H1 (cell line): ENCODE measurements around the gene MACC1. TPM values are rescaled to one million over a fixed set of nuclear protein-coding genes. Genes with fewer than 3 reads are reported as not detected.

ENCODE experiments used
- CTCF ChIA-PET: fragments of 300-600 bp; sonication (Branson Sonifier 250); formaldehyde crosslinking; loops from one replicate; lab custom pipeline; 2021; ENCODE audit not compliant: partially characterized antibody; lab: Charles Lee
- POLR2A ChIA-PET: fragments of 300-600 bp; sonication (Branson Sonifier 250); formaldehyde crosslinking; loops from one replicate; lab custom pipeline; 2021; ENCODE audit warnings: inconsistent platforms; ENCODE audit not compliant: partially characterized antibody; lab: Charles Lee
- DNase-seq, 2 experiments: peaks; one replicate each; pipeline versions ENCODE4 v3.0.0 to v3.0.0-alpha.2; 2010 to 2022; ENCODE audit warnings: low spot score in 2 of 2, low read depth in 1 of 2, mixed read lengths in 1 of 2
- FAIRE-seq: peaks from 2 replicates; lab custom pipeline; 2011; peaks lifted over from hg19 to GRCh38; lab: Jason Lieb, UNC
- H2AFZ ChIP-seq: 2 replicates; pipeline ENCODE4 v1.8.1; 2012; ENCODE audit warnings: low read length, inconsistent platforms
- H2AK5ac ChIP-seq: 2 replicates; pipeline ENCODE4 v1.6.1; 2013; ENCODE audit warnings: low read depth, low read length
- H2BK120ac ChIP-seq: replicated peaks from 2 replicates; pipeline ENCODE3; 2013; ENCODE audit warnings: low read depth, low read length, inconsistent platforms
- H2BK12ac ChIP-seq: 2 replicates; pipeline ENCODE4 v1.6.1; 2013; ENCODE audit warnings: low read depth, low read length
- H2BK15ac ChIP-seq: 2 replicates; pipeline ENCODE4 v1.6.1; 2013; ENCODE audit warnings: low read length
- H2BK20ac ChIP-seq: 2 replicates; pipeline ENCODE4 v1.6.1; 2013; ENCODE audit warnings: low read length
- H2BK5ac ChIP-seq: 2 replicates; pipeline ENCODE4 v1.6.1; 2013; ENCODE audit warnings: low read depth, low read length
- H3K14ac ChIP-seq: 2 replicates; pipeline ENCODE4 v1.6.1; 2013; ENCODE audit warnings: inconsistent platforms; ENCODE audit not compliant: insufficient read length
- H3K18ac ChIP-seq: 2 replicates; pipeline ENCODE4 v1.6.1; 2013; ENCODE audit warnings: low read length; ENCODE audit errors: extremely low read depth
- H3K23ac ChIP-seq: 2 replicates; pipeline ENCODE4 v1.6.1; 2013; ENCODE audit warnings: inconsistent platforms; ENCODE audit not compliant: insufficient read length
- H3K23me2 ChIP-seq: 2 replicates; pipeline ENCODE4 v1.6.1; 2013; ENCODE audit warnings: low read depth, low read length
- H3K27ac ChIP-seq: 2 replicates; pipeline ENCODE4 v1.6.1; 2011; ENCODE audit warnings: low read depth, low read length, inconsistent platforms
- H3K27me3 ChIP-seq, 4 experiments: replicated peaks in 1 of 4; 1 replicate in 1 of 4; 2 replicates in 3 of 4; pipeline versions ENCODE4 v1.6.1 to v1.8.1; 2011 to 2013; ENCODE audit warnings: low read length in 3 of 4, mild to moderate bottlenecking in 3 of 4, inconsistent platforms in 2 of 4, mixed read lengths in 2 of 4, moderate library complexity in 1 of 4; ENCODE audit not compliant: control insufficient read depth in 3 of 4, insufficient read depth in 3 of 4; ENCODE audit errors: extremely low read depth in 1 of 4
- H3K36me3 ChIP-seq, 4 experiments: 2 replicates each; pipeline versions ENCODE4 v1.6.1 to v1.8.1; 2011 to 2013; ENCODE audit warnings: mild to moderate bottlenecking in 4 of 4, low read length in 3 of 4, moderate library complexity in 2 of 4, control low read depth in 1 of 4, inconsistent platforms in 1 of 4; ENCODE audit not compliant: insufficient read depth in 4 of 4, control insufficient read depth in 2 of 4
- H3K4ac ChIP-seq: replicated peaks from 2 replicates; pipeline ENCODE3; 2013; ENCODE audit warnings: low read length, low read depth, mixed read lengths, inconsistent platforms; ENCODE audit not compliant: insufficient read length
- H3K4me1 ChIP-seq, 4 experiments: replicated peaks in 1 of 4; 1 replicate in 1 of 4; 2 replicates in 3 of 4; pipeline versions ENCODE4 v1.6.1 to v1.8.1; 2011 to 2013; ENCODE audit warnings: low read length in 3 of 4, inconsistent platforms in 2 of 4, mixed read lengths in 1 of 4; ENCODE audit not compliant: insufficient read depth in 4 of 4, control insufficient read depth in 3 of 4
- H3K4me2 ChIP-seq, 2 experiments: 2 replicates each; pipeline versions ENCODE4 v1.6.1 to v1.8.1; 2011 to 2013; ENCODE audit warnings: low read depth in 2 of 2, low read length in 2 of 2, control low read depth in 1 of 2, inconsistent platforms in 1 of 2, mild to moderate bottlenecking in 1 of 2; ENCODE audit not compliant: insufficient read depth in 1 of 2
- H3K4me3 ChIP-seq, 4 experiments: fragments of 200-600, 300-600 bp in 1 of 4; sonication (generic), shearing (Covaris generic), sonication (Bioruptor Twin) in 1 of 4; 2 replicates each; pipeline versions ENCODE4 v1.5.1 to v1.8.1; 2011 to 2016; ENCODE audit warnings: low read length in 4 of 4, low read depth in 3 of 4, control low read depth in 2 of 4, inconsistent platforms in 2 of 4, mild to moderate bottlenecking in 2 of 4, mixed read lengths in 1 of 4, moderate library complexity in 1 of 4; ENCODE audit not compliant: insufficient read depth in 2 of 4; ENCODE audit errors: extremely low read depth in 1 of 4
- H3K56ac ChIP-seq: replicated peaks from 2 replicates; pipeline ENCODE3; 2013; ENCODE audit warnings: low read depth, mild to moderate bottlenecking, mixed read lengths, low read length, inconsistent platforms; ENCODE audit not compliant: insufficient read length
- H3K79me1 ChIP-seq: 2 replicates; pipeline ENCODE4 v1.6.1; 2013; ENCODE audit warnings: low read depth, low read length, control low read depth
- H3K79me2 ChIP-seq, 2 experiments: 2 replicates each; pipeline versions ENCODE4 v1.6.1 to v1.8.1; 2012 to 2013; ENCODE audit warnings: low read length in 2 of 2, mild to moderate bottlenecking in 2 of 2, inconsistent platforms in 1 of 2; ENCODE audit not compliant: insufficient read depth in 2 of 2, control insufficient read depth in 1 of 2
- H3K9ac ChIP-seq, 4 experiments: replicated peaks in 1 of 4; 1 replicate in 1 of 4; 2 replicates in 3 of 4; pipeline versions ENCODE4 v1.6.1 to v1.8.1; 2011 to 2013; ENCODE audit warnings: low read depth in 3 of 4, low read length in 3 of 4, control low read depth in 2 of 4, mild to moderate bottlenecking in 2 of 4, moderate library complexity in 2 of 4, inconsistent platforms in 1 of 4; ENCODE audit errors: extremely low read depth in 1 of 4
- H3K9me3 ChIP-seq, 2 experiments: 2 replicates each; pipeline versions ENCODE4 v1.6.1 to v1.8.1; 2012 to 2013; ENCODE audit warnings: mild to moderate bottlenecking in 2 of 2, moderate library complexity in 2 of 2, control low read depth in 1 of 2, inconsistent platforms in 1 of 2, low read depth in 1 of 2, low read length in 1 of 2, mixed read lengths in 1 of 2; ENCODE audit not compliant: insufficient read depth in 2 of 2
- H4K20me1 ChIP-seq, 2 experiments: replicated peaks in 1 of 2; 2 replicates each; pipeline versions ENCODE3 to v1.8.1; 2011 to 2013; ENCODE audit warnings: inconsistent platforms in 2 of 2, low read length in 2 of 2, mild to moderate bottlenecking in 1 of 2; ENCODE audit not compliant: insufficient read depth in 2 of 2, control insufficient read depth in 1 of 2
- H4K5ac ChIP-seq: 2 replicates; pipeline ENCODE4 v1.6.1; 2013; ENCODE audit warnings: low read length, low read depth, mixed read lengths, inconsistent platforms; ENCODE audit not compliant: insufficient read length
- H4K8ac ChIP-seq: 2 replicates; pipeline ENCODE4 v1.8.0; 2013; ENCODE audit warnings: mild to moderate bottlenecking, moderate library complexity, low read length, inconsistent platforms; ENCODE audit not compliant: insufficient read depth; ENCODE audit errors: extremely low read depth
- H4K91ac ChIP-seq: replicated peaks from 2 replicates; pipeline ENCODE3; 2013; ENCODE audit warnings: low read length, mixed read lengths, inconsistent platforms; ENCODE audit not compliant: insufficient read length
- FOSL1 ChIP-seq: IDR thresholded peaks from 2 replicates; pipeline ENCODE4 v1.6.1; 2011; ENCODE audit warnings: mild to moderate bottlenecking, low read depth, low read length, moderate library complexity; ENCODE audit not compliant: insufficient read depth
- KDM1A ChIP-seq: fragments of 200-600, 300-600 bp; sonication (generic); IDR thresholded peaks from 2 replicates; pipeline ENCODE4 v1.7.1; 2016; ENCODE audit warnings: mild to moderate bottlenecking, low read length, borderline replicate concordance
- KDM4A ChIP-seq: IDR thresholded peaks from one replicate; pipeline ENCODE4 v1.7.1; 2012; ENCODE audit warnings: low read depth, mild to moderate bottlenecking, moderate library complexity, low read length, inconsistent platforms; ENCODE audit not compliant: severe bottlenecking
- SP1 ChIP-seq: IDR thresholded peaks from 2 replicates; pipeline ENCODE4 v1.6.1; 2011; ENCODE audit warnings: low read depth, low read length
- TAF7 ChIP-seq: optimal IDR thresholded peaks from 2 replicates; pipeline ENCODE3; 2011; ENCODE audit warnings: low read depth, mild to moderate bottlenecking, inconsistent platforms, low read length, moderate library complexity, borderline replicate concordance
- WGBS, 2 experiments: shearing (Covaris generic) in 1 of 2; methylation state at CpG; one replicate each; pipeline versions ENCODE4 v1.1.6 to v1.1.7; 2013 to 2015; ENCODE audit warnings: low lambda C conversion rate in 2 of 2, mixed read lengths in 2 of 2, inconsistent platforms in 1 of 2, low coverage in 1 of 2, missing lambda C conversion rate in 1 of 2; ENCODE audit not compliant: insufficient replicate concordance in 2 of 2, insufficient coverage in 1 of 2, insufficient read length in 1 of 2; ENCODE audit errors: extremely low coverage in 1 of 2, missing lambda C conversion rate in 1 of 2; 5-methylcytosine and 5-hydroxymethylcytosine counted together
- polyA plus RNA-seq, 7 experiments: library from polyadenylated mRNA; depleted of rRNA in 3 of 7; stranded (reverse) in 5 of 7; unstranded in 2 of 7; fragments of >200 nt in 5 of 7; fragments of 200-250 nt in 2 of 7; gene quantifications; 1 replicate in 5 of 7; 2 replicates in 1 of 7; 4 replicates in 1 of 7; pipeline versions ENCODE4 v1.2.1 to v1.2.3, GENCODE V29; 2011 to 2013; ENCODE audit warnings: missing spikeins in 2 of 7, mixed read lengths in 2 of 7
- total RNA-seq: library from RNA; stranded (reverse); fragmentation: NEBNext Ultra II Directional; extraction: Animal tissue kit (Norgen Biotek cat#: 25700); gene quantifications from 2 replicates; pipeline ENCODE4 v1.2.1, GENCODE V29; 2021

Gene MACC1
- total and polyA plus RNA-seq, 2 of the 8 experiments (the other 6 are each of a cell fraction or from before 2014, with no cell fraction given): 2.0 to 17.2 TPM

GRCh38 chr7:20214921-20215669 lies 2.1 kb downstream of the MACC1 start:
- Histone ChIP-seq H2AK5ac (no peak overlapping the region), H3K9me3 (peaks cover 4% of the 10 kb centered on the region in 2 experiments; a peak in 3 of 4 replicates), H3K27ac (no peak overlapping the region), H3K56ac (no peak overlapping the region), H2AFZ (no peak overlapping the region), H2BK120ac (no peak overlapping the region), H4K8ac (no peak overlapping the region), H3K4me1 (peaks cover 0 to 8% (median 6%) of the 10 kb centered on the region in 4 experiments; a peak in 4 of 7 replicates), H3K14ac (no peak overlapping the region), H4K20me1 (no peaks in the 10 kb centered on the region), H2BK12ac (no peak overlapping the region), H2BK15ac (no peak overlapping the region), H3K23ac (no peak overlapping the region), H3K36me3 (no peaks in the 10 kb centered on the region), H2BK20ac (no peak overlapping the region), H2BK5ac (no peak overlapping the region), H3K79me1 (no peaks in the 10 kb centered on the region), H3K27me3 (no peaks in the 10 kb centered on the region), H3K18ac (no peak overlapping the region), H3K23me2 (no peaks in the 10 kb centered on the region), H3K9ac (no peak overlapping the region), H3K79me2 (0 out of 4 replicates have a peak, but pooled peaks cover 0 to 15% of the 10 kb centered on the region in 2 experiments), H3K4ac (no peak overlapping the region), H3K4me2 (no peak overlapping the region), H4K91ac (no peak overlapping the region), H4K5ac (no peak overlapping the region), H3K4me3 (no peak overlapping the region)
- ChIA-PET CTCF (interaction anchor here (1.4 to 1.6 kb wide), 2 partner anchors 42 to 86 kb away, joined by 3 to 5 read pairs; no protein-coding TSS in a partner anchor), POLR2A (no interaction called here)
- WGBS, 2 experiments: 96% methylated on average over 3 of the region's 3 CpGs; no CpG with 5 or more reads in 1 of the 2 experiments
- TF ChIP-seq SP1 (no peak), KDM1A (no peak), TAF7 (no peak), KDM4A (no peak), FOSL1 (no peak)
- FAIRE-seq: no peak
- DNase-seq: no peak
